GM19438 (cell line): ENCODE results near the gene GAGE1.
"Not testable (repeated sequence)": the region's sequence is repeated elsewhere in the genome, so short reads cannot be mapped to it uniquely, and the experiment has no call there.

ENCODE experiments used
- ATAC-seq: cut with Tn5 transposase; IDR thresholded peaks from one replicate; pipeline ENCODE4 v1.9.1; 2021; ENCODE audit warnings: low read depth; ENCODE audit not compliant: unreplicated experiment

GAGE1 gene, protein sequence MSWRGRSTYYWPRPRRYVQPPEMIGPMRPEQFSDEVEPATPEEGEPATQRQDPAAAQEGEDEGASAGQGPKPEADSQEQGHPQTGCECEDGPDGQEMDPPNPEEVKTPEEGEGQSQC

DNA sequence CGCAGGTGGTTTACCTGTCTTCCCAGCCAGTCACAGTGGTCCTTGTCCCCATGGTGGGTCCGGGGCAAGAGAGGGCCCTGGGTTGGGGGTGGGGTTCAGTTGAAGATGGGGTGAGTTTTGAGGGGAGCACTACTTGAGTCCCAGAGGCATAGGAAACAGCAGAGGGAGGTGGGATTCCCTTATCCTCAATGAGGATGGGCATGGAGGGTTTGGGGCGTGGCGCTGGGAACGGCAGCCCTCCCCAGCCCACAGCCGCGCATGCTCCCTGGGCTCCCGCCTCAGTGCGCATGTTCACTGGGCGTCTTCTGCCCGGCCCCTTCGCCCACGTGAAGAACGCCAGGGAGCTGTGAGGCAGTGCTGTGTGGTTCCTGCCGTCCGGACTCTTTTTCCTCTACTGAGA, at the start of gene GAGE1:
GAGE1 (plus strand) TSS at position 301 of the 400 bp plus-strand sequence. CDS start 1,155 bp downstream, outside the sequence.
- ATAC-seq = not testable (repeated sequence)

DNA sequence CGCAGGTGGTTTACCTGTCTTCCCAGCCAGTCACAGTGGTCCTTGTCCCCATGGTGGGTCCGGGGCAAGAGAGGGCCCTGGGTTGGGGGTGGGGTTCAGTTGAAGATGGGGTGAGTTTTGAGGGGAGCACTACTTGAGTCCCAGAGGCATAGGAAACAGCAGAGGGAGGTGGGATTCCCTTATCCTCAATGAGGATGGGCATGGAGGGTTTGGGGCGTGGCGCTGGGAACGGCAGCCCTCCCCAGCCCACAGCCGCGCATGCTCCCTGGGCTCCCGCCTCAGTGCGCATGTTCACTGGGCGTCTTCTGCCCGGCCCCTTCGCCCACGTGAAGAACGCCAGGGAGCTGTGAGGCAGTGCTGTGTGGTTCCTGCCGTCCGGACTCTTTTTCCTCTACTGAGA, 47.8 kb upstream of the GAGE1 start, which contains the start of gene GAGE12E:
GAGE12E (plus strand) TSS at position 301 of the 400 bp plus-strand sequence. CDS start 1,155 bp downstream, outside the sequence.
- not testable (repeated sequence) for ATAC-seq

- not testable (repeated sequence) for ATAC-seq
Measured at GRCh38 chrX:49560542-49560941, 38.3 kb upstream of the GAGE1 start, which contains the start of gene GAGE12F. Gene GAGE12F, plus strand, starts transcription at chrX:49560842. Its CDS starts 1,155 bp downstream, at chrX:49561997.

- ATAC-seq = not testable (repeated sequence)
Measured at GRCh38 chrX:49568728-49569127, 30.1 kb upstream of the GAGE1 start.

GRCh38 chrX:49569152-49569551, 29.7 kb upstream of the GAGE1 start:
- ATAC-seq = not testable (repeated sequence)

DNA sequence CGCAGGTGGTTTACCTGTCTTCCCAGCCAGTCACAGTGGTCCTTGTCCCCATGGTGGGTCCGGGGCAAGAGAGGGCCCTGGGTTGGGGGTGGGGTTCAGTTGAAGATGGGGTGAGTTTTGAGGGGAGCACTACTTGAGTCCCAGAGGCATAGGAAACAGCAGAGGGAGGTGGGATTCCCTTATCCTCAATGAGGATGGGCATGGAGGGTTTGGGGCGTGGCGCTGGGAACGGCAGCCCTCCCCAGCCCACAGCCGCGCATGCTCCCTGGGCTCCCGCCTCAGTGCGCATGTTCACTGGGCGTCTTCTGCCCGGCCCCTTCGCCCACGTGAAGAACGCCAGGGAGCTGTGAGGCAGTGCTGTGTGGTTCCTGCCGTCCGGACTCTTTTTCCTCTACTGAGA, 28.7 kb upstream of the GAGE1 start, which contains the start of gene GAGE12G:
GAGE12G (plus strand) TSS at position 301 of the 400 bp plus-strand sequence. CDS start 1,155 bp downstream, outside the sequence.
- not testable (repeated sequence) for ATAC-seq

GRCh38 chrX:49579649-49580048, 19.2 kb upstream of the GAGE1 start, which contains the start of gene GAGE12H:
Gene GAGE12H, plus strand, starts transcription at chrX:49579949. Its CDS starts 1,155 bp downstream, at chrX:49581104.
- ATAC-seq = not testable (repeated sequence)

DNA sequence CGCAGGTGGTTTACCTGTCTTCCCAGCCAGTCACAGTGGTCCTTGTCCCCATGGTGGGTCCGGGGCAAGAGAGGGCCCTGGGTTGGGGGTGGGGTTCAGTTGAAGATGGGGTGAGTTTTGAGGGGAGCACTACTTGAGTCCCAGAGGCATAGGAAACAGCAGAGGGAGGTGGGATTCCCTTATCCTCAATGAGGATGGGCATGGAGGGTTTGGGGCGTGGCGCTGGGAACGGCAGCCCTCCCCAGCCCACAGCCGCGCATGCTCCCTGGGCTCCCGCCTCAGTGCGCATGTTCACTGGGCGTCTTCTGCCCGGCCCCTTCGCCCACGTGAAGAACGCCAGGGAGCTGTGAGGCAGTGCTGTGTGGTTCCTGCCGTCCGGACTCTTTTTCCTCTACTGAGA, 9.6 kb upstream of the GAGE1 start, which contains the start of gene GAGE2A:
GAGE2A (plus strand) TSS at position 301 of the 400 bp plus-strand sequence. CDS start 1,155 bp downstream, outside the sequence.
- not testable (repeated sequence) for ATAC-seq

DNA sequence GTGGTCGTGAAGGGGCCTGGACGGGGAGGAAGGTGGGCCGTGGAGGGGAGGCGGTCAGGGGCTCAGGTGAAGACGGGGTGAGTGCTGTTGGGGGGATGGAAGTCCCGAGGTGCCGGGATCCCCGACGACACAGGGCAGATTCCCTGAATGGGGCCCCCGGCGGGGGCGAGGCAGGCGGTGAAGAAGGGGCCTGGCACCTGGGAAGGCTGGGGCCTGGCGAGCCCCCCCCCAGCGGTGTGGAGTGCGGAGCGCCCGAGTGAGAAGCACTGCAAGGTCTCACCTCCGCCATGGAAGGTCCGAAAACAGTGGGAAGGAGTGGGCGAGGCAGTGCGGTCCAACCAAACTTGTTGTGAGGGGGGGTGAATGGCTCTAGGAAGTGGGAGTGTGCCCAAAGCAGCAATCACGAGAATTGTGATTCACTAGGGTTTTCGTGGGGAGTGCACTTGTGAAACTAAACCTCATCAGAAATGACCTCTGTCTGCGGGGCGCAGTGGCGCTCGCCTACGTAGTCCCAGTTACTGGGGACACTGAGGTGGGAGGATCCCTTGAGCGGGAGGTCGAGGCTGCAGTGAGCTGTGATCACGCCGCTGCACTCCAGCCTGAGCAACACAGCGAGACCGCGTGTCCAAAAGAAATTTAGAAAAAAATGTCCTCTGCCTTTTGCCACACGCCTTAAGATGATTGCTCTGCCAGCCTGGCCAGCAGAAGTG, 8.9 kb upstream of the GAGE1 start:
- not testable (repeated sequence) for ATAC-seq

DNA sequence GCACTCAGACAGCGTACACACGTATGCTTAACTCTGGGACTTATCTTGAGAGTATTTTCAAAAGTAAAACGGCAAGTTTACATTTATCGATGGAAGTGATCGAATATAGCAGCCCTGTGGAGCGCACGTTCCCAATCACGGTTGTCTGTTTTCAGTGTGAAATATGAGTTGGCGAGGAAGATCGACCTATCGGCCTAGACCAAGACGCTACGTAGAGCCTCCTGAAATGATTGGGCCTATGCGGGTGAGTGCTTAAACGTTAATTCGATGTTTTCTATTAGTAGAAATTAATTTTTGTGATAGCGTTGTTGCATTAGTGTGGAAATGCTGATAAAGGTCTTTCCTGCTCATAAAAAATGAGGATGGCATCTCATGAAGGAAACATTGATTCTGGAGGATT, 8.3 kb upstream of the GAGE1 start:
- not testable (repeated sequence) for ATAC-seq

DNA sequence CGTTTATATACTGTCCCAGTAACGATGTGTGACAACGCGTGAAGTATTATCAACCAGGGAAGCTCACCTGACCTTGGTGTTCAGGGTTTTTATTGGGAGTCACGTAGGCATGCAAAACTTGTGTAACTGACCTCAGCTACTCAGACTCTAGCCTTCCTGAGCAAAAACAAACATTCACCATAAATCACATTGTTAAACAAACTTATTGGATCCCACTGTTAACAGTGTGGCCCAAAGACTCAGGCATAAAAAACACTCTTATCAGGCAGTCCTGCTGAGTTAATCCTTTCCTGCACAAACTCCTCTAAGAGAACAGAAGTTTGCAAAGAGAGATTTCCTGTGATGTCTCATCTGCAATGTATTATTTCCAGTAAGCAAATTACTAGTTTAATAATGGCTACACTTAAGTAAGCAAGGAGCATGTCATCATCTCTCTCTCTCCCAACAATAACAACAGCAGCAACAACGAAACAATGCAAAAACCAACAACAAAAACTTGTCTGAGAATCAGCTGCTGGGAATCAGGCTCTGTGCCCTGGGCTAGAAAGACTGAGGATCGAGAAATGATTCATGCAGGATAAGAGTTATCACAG, 12.0 kb downstream of the GAGE1 start:
- ATAC-seq = no peak

- no peak for ATAC-seq
Measured at GRCh38 chrX:49618574-49618973, 19.8 kb downstream of the GAGE1 start.

DNA sequence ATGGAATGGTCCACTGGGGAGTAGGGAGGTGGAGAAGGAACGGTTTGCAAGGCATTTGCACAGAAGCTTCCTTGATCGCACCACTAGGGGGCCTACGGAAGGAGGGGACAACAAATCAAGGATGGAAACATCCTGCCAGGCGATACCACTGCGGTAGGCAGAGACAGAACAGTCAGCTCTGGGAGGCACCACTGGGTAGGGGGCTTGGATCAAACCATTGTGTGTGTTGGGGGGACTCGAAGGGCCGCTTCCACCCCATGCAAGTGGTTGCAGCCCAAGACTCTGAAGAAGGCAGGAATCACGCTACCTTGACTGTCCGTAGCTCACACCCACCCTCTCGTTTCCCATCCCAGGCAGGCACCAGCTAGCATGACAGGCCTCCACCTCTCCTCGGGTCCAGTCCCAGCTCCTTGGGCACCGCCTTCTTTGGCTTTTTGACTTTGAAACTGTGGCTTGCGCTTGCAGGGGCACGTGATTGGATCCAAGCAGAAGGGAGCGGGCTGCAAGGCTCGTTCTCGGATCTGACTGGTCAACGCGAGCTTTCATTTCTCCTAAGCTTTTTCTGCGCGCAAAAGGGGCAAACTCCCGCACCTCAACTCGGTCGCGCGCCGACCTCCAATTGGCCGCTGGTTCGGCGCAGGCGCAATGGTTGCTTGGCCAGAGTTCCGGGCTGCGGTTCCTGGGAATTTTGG, 28.4 kb downstream of the GAGE1 start:
- no peak for ATAC-seq

GRCh38 chrX:49644991-49645637, 46.3 kb downstream of the GAGE1 start:
- no peak for ATAC-seq

GRCh38 chrX:49656533-49656932, 57.7 kb downstream of the GAGE1 start:
- peak; percentile 84 for ATAC-seq
